Neuronal stem cell (in vitro differentiated cells): ENCODE data around the gene CYBA.

Experiments
- DNase-seq: peaks from one replicate; pipeline ENCODE4 v3.0.0-alpha.2; 2013; ENCODE audit warnings: low spot score
- H2AFZ ChIP-seq: one replicate; pipeline ENCODE4 v1.6.1; 2013; ENCODE audit warnings: mild to moderate bottlenecking, low read length, inconsistent platforms
- H2AK5ac ChIP-seq: 2 replicates; pipeline ENCODE4 v1.6.1; 2013; ENCODE audit warnings: low read depth, mild to moderate bottlenecking, inconsistent platforms, low read length, moderate library complexity, mixed read lengths
- H2BK120ac ChIP-seq: 2 replicates; pipeline ENCODE4 v1.6.1; 2013; ENCODE audit warnings: low read depth, mild to moderate bottlenecking, inconsistent platforms, low read length, moderate library complexity, mixed read lengths
- H2BK12ac ChIP-seq: one replicate; pipeline ENCODE4 v1.6.1; 2013; ENCODE audit warnings: low read length, inconsistent platforms
- H2BK15ac ChIP-seq: 2 replicates; pipeline ENCODE4 v1.6.1; 2013; ENCODE audit warnings: mild to moderate bottlenecking, low read length, inconsistent platforms, mixed read lengths
- H2BK5ac ChIP-seq: one replicate; pipeline ENCODE4 v1.6.1; 2013; ENCODE audit warnings: inconsistent platforms, mild to moderate bottlenecking, low read length, moderate library complexity
- H3K14ac ChIP-seq: one replicate; pipeline ENCODE4 v1.6.1; 2013; ENCODE audit warnings: low read length, inconsistent platforms
- H3K18ac ChIP-seq: 2 replicates; pipeline ENCODE4 v1.6.1; 2013; ENCODE audit warnings: low read length, inconsistent platforms
- H3K23ac ChIP-seq: 2 replicates; pipeline ENCODE4 v1.6.1; 2013; ENCODE audit warnings: low read depth, mild to moderate bottlenecking, mixed read lengths, low read length, inconsistent platforms; ENCODE audit not compliant: poor library complexity
- H3K27ac ChIP-seq: replicated peaks from 3 replicates; pipeline ENCODE4 v1.5.1; 2013; ENCODE audit warnings: low read length, inconsistent platforms
- H3K27me3 ChIP-seq, 3 experiments: 2 replicates each; pipeline ENCODE4 v1.6.1; 2013; ENCODE audit warnings: low read length in 3 of 3, mild to moderate bottlenecking in 2 of 3, inconsistent platforms in 1 of 3, low read depth in 1 of 3, mixed read lengths in 1 of 3, moderate library complexity in 1 of 3; ENCODE audit not compliant: control insufficient read depth in 3 of 3, insufficient read depth in 3 of 3
- H3K36me3 ChIP-seq, 2 donors: replicated peaks in 1 of 2; 2 replicates each; pipeline ENCODE4 v1.6.1; 2013; ENCODE audit warnings: low read length in 2 of 2; ENCODE audit not compliant: control insufficient read depth in 2 of 2, insufficient read depth in 2 of 2
- H3K4ac ChIP-seq: 2 replicates; pipeline ENCODE4 v1.6.1; 2013; ENCODE audit warnings: inconsistent platforms, mild to moderate bottlenecking, low read length, moderate library complexity
- H3K4me1 ChIP-seq, 2 donors: 1 replicate in 1 of 2; 2 replicates in 1 of 2; pipeline ENCODE4 v1.6.1; 2013; ENCODE audit warnings: low read length in 2 of 2, low read depth in 1 of 2; ENCODE audit not compliant: control insufficient read depth in 2 of 2, insufficient read depth in 1 of 2
- H3K4me2 ChIP-seq: one replicate; pipeline ENCODE4 v1.6.1; 2013; ENCODE audit warnings: mild to moderate bottlenecking, low read length, inconsistent platforms; ENCODE audit not compliant: insufficient read depth, poor library complexity, severe bottlenecking
- H3K4me3 ChIP-seq, 2 donors: 2 replicates each; pipeline ENCODE4 v1.5.1; 2013; ENCODE audit warnings: low read length in 2 of 2, mild to moderate bottlenecking in 2 of 2, inconsistent platforms in 1 of 2, moderate library complexity in 1 of 2
- H3K79me1 ChIP-seq: one replicate; pipeline ENCODE4 v1.6.1; 2013; ENCODE audit warnings: low read depth, mild to moderate bottlenecking, inconsistent platforms, low read length, moderate library complexity
- H3K9ac ChIP-seq: one replicate; pipeline ENCODE4 v1.6.1; 2013; ENCODE audit warnings: mild to moderate bottlenecking, low read depth, low read length, inconsistent platforms; ENCODE audit not compliant: poor library complexity
- H3K9me3 ChIP-seq, 2 donors: replicated peaks in 1 of 2; 2 replicates each; pipeline versions ENCODE3 to v1.6.1; 2013; ENCODE audit warnings: low read length in 2 of 2, mild to moderate bottlenecking in 2 of 2, inconsistent platforms in 1 of 2, low read depth in 1 of 2, mixed read lengths in 1 of 2, moderate library complexity in 1 of 2; ENCODE audit not compliant: control insufficient read depth in 2 of 2, insufficient read depth in 1 of 2
- H4K8ac ChIP-seq: one replicate; pipeline ENCODE4 v1.6.1; 2013; ENCODE audit warnings: low read depth, mild to moderate bottlenecking, inconsistent platforms, low read length, moderate library complexity
- H4K91ac ChIP-seq: one replicate; pipeline ENCODE4 v1.6.1; 2013; ENCODE audit warnings: low read length, low read depth, mild to moderate bottlenecking, inconsistent platforms; ENCODE audit not compliant: poor library complexity
- WGBS, 2 donors: extraction: QIAGEN DNeasy Blood & Tissue Kit; methylation state at CpG; one replicate each; pipeline ENCODE4 v1.1.7; 2013; ENCODE audit warnings: missing lambda C conversion rate in 2 of 2, mixed read lengths in 1 of 2; ENCODE audit not compliant: insufficient read length in 2 of 2, insufficient replicate concordance in 1 of 2; ENCODE audit errors: extremely low coverage in 2 of 2; 5-methylcytosine and 5-hydroxymethylcytosine counted together

Gene CYBA

DNA sequence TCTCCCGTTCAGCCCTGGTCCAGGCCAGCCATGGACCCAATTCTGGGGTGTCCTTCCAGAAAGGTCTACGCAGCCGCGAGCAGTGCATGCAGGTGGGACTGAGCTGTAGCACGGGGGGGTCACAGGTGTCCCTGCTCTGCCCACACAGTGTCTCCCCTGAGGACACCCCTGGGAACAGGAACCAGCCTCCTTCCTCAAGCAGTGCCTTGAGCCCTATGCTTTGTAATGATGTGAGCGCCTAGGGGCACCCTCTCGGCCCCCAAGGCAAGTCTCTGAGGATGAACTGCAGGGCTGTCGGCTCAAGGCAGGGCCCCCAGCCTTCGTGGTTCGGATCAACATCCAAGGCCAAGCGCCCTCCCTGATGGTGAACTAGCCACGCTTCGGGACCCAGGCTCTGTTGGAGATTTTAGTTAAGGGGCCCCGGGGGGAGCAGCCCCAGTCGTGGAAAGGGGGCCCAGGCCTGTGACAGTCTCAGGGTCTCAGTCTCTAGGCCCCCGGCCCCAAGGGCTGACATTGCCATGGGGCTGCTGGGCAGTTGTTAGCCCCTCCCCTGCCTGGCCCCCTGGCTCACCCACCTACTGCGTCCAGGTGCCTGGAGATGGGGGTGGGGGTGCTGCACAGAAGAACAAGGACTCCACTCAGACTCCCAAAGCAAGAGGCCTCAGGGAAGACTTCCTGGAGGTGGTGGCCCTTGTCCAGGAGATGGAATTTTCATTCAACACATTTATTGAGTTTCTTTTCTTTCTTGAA, 10.2 kb downstream of the CYBA start:
- DNase-seq, result no peak
- Histone ChIP-seq H2BK120ac (no peak overlapping the region), H4K8ac (no peak overlapping the region), H3K4me3 (no peak overlapping the region), H2BK12ac (no peak overlapping the region), H3K79me1 (peaks cover 2% of the 10 kb centered on the region), H2BK15ac (peak overlapping the region; percentile 62), H4K91ac (no peak overlapping the region), H3K23ac (peak overlapping the region; percentile 60), H3K9ac (no peak overlapping the region), H3K9me3 (no peaks in the 10 kb centered on the region), H3K27me3 (peaks cover 0 to 33% (median 4%) of the 10 kb centered on the region in 3 experiments), H2AK5ac (peak overlapping the region; percentile 19), H3K4ac (no peak overlapping the region), H3K27ac (no peak overlapping the region), H3K4me1 (peaks cover 2 to 8% of the 10 kb centered on the region in 2 donors), H2AFZ (no peak overlapping the region), H3K4me2 (no peak overlapping the region), H3K18ac (peak overlapping the region; percentile 44), H2BK5ac (no peak overlapping the region), H3K36me3 (no peaks in the 10 kb centered on the region), H3K14ac (peak overlapping the region; percentile 1)
- no CpG with 5 or more reads among the region's 17 CpGs for WGBS, 2 donors

DNA sequence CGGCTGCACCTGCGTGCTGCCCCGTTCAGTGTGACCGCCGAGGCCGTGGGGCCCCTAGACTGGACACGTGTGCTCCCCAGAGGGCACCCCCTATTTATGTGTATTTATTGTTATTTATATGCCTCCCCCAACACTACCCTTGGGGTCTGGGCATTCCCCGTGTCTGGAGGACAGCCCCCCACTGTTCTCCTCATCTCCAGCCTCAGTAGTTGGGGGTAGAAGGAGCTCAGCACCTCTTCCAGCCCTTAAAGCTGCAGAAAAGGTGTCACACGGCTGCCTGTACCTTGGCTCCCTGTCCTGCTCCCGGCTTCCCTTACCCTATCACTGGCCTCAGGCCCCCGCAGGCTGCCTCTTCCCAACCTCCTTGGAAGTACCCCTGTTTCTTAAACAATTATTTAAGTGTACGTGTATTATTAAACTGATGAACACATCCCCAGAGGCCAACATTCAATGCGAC, 10.8 kb downstream of the CYBA start:
- no CpG with 5 or more reads among the region's 13 CpGs for WGBS, 2 donors

DNA sequence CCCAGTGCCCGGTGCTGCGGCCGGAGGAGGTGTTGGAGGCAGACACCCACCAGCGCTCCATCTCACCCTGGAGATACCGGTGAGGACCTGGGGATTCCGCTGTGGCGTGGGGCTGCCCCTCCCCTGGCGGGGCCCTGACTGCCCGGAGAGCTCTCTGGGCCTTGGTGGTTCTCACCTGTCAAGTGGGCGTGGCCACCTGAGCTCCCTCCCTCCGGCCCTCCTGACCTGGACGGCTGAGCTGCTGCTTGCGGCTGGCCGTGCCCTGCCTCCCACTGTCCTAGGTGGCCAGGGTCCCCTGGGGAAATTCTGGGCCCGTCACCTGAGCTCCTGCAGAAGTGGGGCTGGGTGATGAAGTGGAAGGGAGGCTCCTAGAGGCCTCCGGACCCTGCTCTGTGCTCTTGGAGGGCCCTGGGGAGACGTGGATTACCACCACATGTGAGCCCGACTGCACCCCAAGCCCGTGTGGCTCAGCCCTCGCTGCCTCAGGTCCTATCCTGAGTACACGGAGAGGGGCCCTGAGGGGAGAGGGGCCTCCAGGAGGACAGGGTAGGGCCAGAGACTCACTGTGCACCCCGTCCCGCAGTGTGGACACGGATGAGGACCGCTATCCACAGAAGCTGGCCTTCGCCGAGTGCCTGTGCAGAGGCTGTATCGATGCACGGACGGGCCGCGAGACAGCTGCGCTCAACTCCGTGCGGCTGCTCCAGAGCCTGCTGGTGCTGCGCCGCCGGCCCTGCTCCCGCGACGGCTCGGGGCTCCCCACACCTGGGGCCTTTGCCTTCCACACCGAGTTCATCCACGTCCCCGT, 11.4 kb downstream of the CYBA start:
- Histone ChIP-seq H4K91ac (no peak overlapping the region), H3K4me2 (no peak overlapping the region), H3K4me1 (peaks cover 0 to 4% of the 10 kb centered on the region in 2 donors), H2BK5ac (peak overlapping the region; percentile 24), H3K27ac (no peak overlapping the region), H3K79me1 (peaks cover 2% of the 10 kb centered on the region), H3K27me3 (peaks cover 0 to 43% (median 4%) of the 10 kb centered on the region in 3 experiments), H2BK120ac (no peak overlapping the region), H2BK15ac (peak overlapping the region; percentile 67), H3K4me3 (peak overlapping the region in 1 of 2 donors; percentile 61), H3K9me3 (peaks cover 0 to 1% of the 10 kb centered on the region in 2 donors), H3K9ac (no peak overlapping the region), H3K4ac (no peak overlapping the region), H2AK5ac (peak overlapping the region; percentile 93), H3K36me3 (peaks cover 0 to 4% of the 10 kb centered on the region in 2 donors), H3K23ac (peak overlapping the region; percentile 100), H3K18ac (peak overlapping the region; percentile 91), H4K8ac (no peak overlapping the region), H2AFZ (no peak overlapping the region), H3K14ac (peak overlapping the region; percentile 17), H2BK12ac (peak overlapping the region; percentile 88)
- WGBS, 2 donors, result no CpG with 5 or more reads among the region's 45 CpGs
- DNase-seq, result no peak

More for the DNA sequence above, 10.8 kb downstream of the CYBA start:
- H3K36me3 ChIP-seq, result peaks cover 0 to 2% of the 10 kb centered on the region in 2 donors
- H2BK12ac ChIP-seq, result no peak overlapping the region
- H2AFZ ChIP-seq, result no peak overlapping the region
- peaks cover 2% of the 10 kb centered on the region for H3K79me1 ChIP-seq
- H2BK15ac ChIP-seq, result peak overlapping the region; percentile 62
- H3K4me3 ChIP-seq, result no peak overlapping the region
- DNase-seq, result no peak
- peaks cover 0 to 38% (median 4%) of the 10 kb centered on the region in 3 experiments for H3K27me3 ChIP-seq
- H3K4ac ChIP-seq, result no peak overlapping the region
- H3K4me2 ChIP-seq, result no peak overlapping the region
- peak overlapping the region; percentile 100 for H3K23ac ChIP-seq
- no peak overlapping the region for H2BK120ac ChIP-seq
- H3K14ac ChIP-seq, result peak overlapping the region; percentile 1
- peak overlapping the region; percentile 45 for H3K18ac ChIP-seq
- H4K91ac ChIP-seq, result no peak overlapping the region
- H3K27ac ChIP-seq, result no peak overlapping the region
- H2AK5ac ChIP-seq, result peak overlapping the region; percentile 93
- H3K4me1 ChIP-seq, result peaks cover 3% of the 10 kb centered on the region in 2 donors
- no peak overlapping the region for H3K9ac ChIP-seq
- H2BK5ac ChIP-seq, result no peak overlapping the region
- peaks cover 0 to 1% of the 10 kb centered on the region in 2 donors for H3K9me3 ChIP-seq
- no peak overlapping the region for H4K8ac ChIP-seq
